HepG2 (cell line): ENCODE data around the gene VSX1. TPM values are rescaled to one million over a fixed set of nuclear protein-coding genes. Genes with fewer than 3 reads are reported as not detected.
A peak's percentile ranks its signal among the peaks of the same experiment; 100 is the strongest.

ENCODE experiments used
- FOXP1 ChIP-seq, 2 experiments: fragments of 450-650 bp in 1 of 2; IDR thresholded peaks; 2 replicates each; pipeline ENCODE4 v1.6.1; 2017 to 2018; ENCODE audit warnings: antibody characterized with exemption in 1 of 2
- GATA4 ChIP-seq: sonication (generic); IDR thresholded peaks from 2 replicates; pipeline ENCODE4 v1.6.1; 2016; ENCODE audit warnings: antibody characterized with exemption, low read depth, borderline replicate concordance
- GFI1 ChIP-seq: sonication (generic); formaldehyde crosslinking; IDR thresholded peaks from 2 replicates; pipeline ENCODE4 v1.5.0; 2020; ENCODE audit warnings: missing genetic modification reagents, mild to moderate bottlenecking, borderline replicate concordance
- IKZF1 ChIP-seq: fragments of 450-650 bp; IDR thresholded peaks from 2 replicates; pipeline ENCODE4 v1.7.1; 2016
- KDM2A ChIP-seq: sonication (generic); formaldehyde crosslinking; IDR thresholded peaks from 2 replicates; pipeline ENCODE4 v1.4.0; 2020; ENCODE audit warnings: low read depth, missing genetic modification reagents, borderline replicate concordance
- MLLT10 ChIP-seq: sonication (generic); formaldehyde crosslinking; IDR thresholded peaks from 2 replicates; pipeline ENCODE4 v1.4.0; 2020; ENCODE audit warnings: missing genetic modification reagents
- PAX8 ChIP-seq: sonication (generic); formaldehyde crosslinking; IDR thresholded peaks from 2 replicates; pipeline ENCODE4 v1.8.0; 2022; ENCODE audit warnings: mild to moderate bottlenecking, missing genetic modification reagents, borderline replicate concordance
- PRPF4 ChIP-seq: fragments of 200-400 bp; formaldehyde crosslinking; IDR thresholded peaks from 2 replicates; pipeline ENCODE4 v1.6.1; 2016; ENCODE audit warnings: low read length, low read depth; ENCODE audit not compliant: poor library complexity, severe bottlenecking
- RAD21 ChIP-seq: fragments of 450-650 bp; formaldehyde crosslinking; IDR thresholded peaks from 2 replicates; pipeline ENCODE4 v1.5.0; 2020; ENCODE audit warnings: mild to moderate bottlenecking
- SIX4 ChIP-seq: sonication (generic); formaldehyde crosslinking; IDR thresholded peaks from 2 replicates; pipeline ENCODE4 v1.4.0; 2020; ENCODE audit warnings: missing genetic modification reagents
- SMARCC2 ChIP-seq: fragments of 450-650 bp; IDR thresholded peaks from 2 replicates; pipeline ENCODE4 v1.6.1; 2017; ENCODE audit warnings: antibody characterized with exemption, mild to moderate bottlenecking
- SOX5 ChIP-seq: IDR thresholded peaks from 2 replicates; pipeline ENCODE4 v1.6.1; 2016; ENCODE audit warnings: borderline replicate concordance
- SP5 ChIP-seq: IDR thresholded peaks from 2 replicates; pipeline ENCODE4 v1.6.1; 2016; ENCODE audit warnings: low read depth, borderline replicate concordance
- TEAD3 ChIP-seq: optimal IDR thresholded peaks from 2 replicates; pipeline ENCODE3; 2016; ENCODE audit warnings: borderline replicate concordance
- TGIF2 ChIP-seq: IDR thresholded peaks from 2 replicates; pipeline ENCODE4 v1.6.1; 2016; ENCODE audit warnings: control low read depth, missing compliant biosample characterization
- WIZ ChIP-seq: sonication (generic); formaldehyde crosslinking; IDR thresholded peaks from 2 replicates; pipeline ENCODE4 v1.5.1; 2020; ENCODE audit warnings: mild to moderate bottlenecking, missing genetic modification reagents
- ZEB1 ChIP-seq: IDR thresholded peaks from 2 replicates; pipeline ENCODE4 v1.6.1; 2012; ENCODE audit warnings: mild to moderate bottlenecking, low read depth, inconsistent platforms; ENCODE audit not compliant: insufficient replicate concordance
- ZKSCAN8 ChIP-seq: IDR thresholded peaks from 2 replicates; pipeline ENCODE4 v1.6.1; 2016; ENCODE audit warnings: borderline replicate concordance, missing genetic modification reagents, missing compliant biosample characterization
- ZNF33A ChIP-seq: sonication (generic); formaldehyde crosslinking; IDR thresholded peaks from 2 replicates; pipeline ENCODE4 v1.5.1; 2020; ENCODE audit warnings: missing genetic modification reagents, mild to moderate bottlenecking, moderate library complexity, borderline replicate concordance
- ZNF616 ChIP-seq: sonication (generic); formaldehyde crosslinking; IDR thresholded peaks from 2 replicates; pipeline ENCODE4 v1.5.0; 2020; ENCODE audit warnings: low read depth, mild to moderate bottlenecking, missing genetic modification reagents
- ZNF788 ChIP-seq: sonication (generic); formaldehyde crosslinking; IDR thresholded peaks from 2 replicates; pipeline ENCODE4 v1.5.0; 2020; ENCODE audit warnings: mild to moderate bottlenecking, missing genetic modification reagents, borderline replicate concordance
- polyA plus RNA-seq, 8 experiments: library from polyadenylated mRNA; depleted of rRNA in 3 of 8; stranded (reverse) in 7 of 8; unstranded in 1 of 8; fragments of >200 nt; fragmentation: Illumina TruSeq in 4 of 8; extraction: Trizol in 4 of 8; gene quantifications; 2 replicates each; pipeline versions ENCODE4 v1.2.1 to v1.2.3, GENCODE V29; 2011 to 2016; ENCODE audit warnings: low read depth in 4 of 8, missing spikeins in 1 of 8, mixed read lengths in 1 of 8; ENCODE audit not compliant: insufficient read depth in 1 of 8
- total RNA-seq, 5 experiments: library from RNA; depleted of rRNA; stranded (reverse); fragments of >200 nt; fragmentation: Illumina TruSeq; extraction: Trizol; gene quantifications; 2 replicates each; pipeline ENCODE4 v1.2.3, GENCODE V29; 2016; ENCODE audit warnings: low read depth in 1 of 5
- TF ChIP-seq, protein P1 (sequence below), 2 experiments: sonication (generic) in 1 of 2; formaldehyde crosslinking in 1 of 2; IDR thresholded peaks; 2 replicates each; pipeline versions ENCODE4 v1.4.0 to v1.6.1; 2018 to 2020; ENCODE audit warnings: missing genetic modification reagents in 2 of 2, borderline replicate concordance in 1 of 2, low read depth in 1 of 2, mild to moderate bottlenecking in 1 of 2, missing biosample characterization in 1 of 2
- TF ChIP-seq, protein P2 (sequence below): sonication (generic); formaldehyde crosslinking; IDR thresholded peaks from 2 replicates; pipeline ENCODE4 v1.9.0; 2021; ENCODE audit warnings: missing genetic modification reagents, borderline replicate concordance

VSX1 gene
- total and polyA plus RNA-seq, 2 of the 13 experiments (the other 11 are each of a cell fraction or from before 2014, with no cell fraction given) = 0.04 TPM; not detected in 1

DNA sequence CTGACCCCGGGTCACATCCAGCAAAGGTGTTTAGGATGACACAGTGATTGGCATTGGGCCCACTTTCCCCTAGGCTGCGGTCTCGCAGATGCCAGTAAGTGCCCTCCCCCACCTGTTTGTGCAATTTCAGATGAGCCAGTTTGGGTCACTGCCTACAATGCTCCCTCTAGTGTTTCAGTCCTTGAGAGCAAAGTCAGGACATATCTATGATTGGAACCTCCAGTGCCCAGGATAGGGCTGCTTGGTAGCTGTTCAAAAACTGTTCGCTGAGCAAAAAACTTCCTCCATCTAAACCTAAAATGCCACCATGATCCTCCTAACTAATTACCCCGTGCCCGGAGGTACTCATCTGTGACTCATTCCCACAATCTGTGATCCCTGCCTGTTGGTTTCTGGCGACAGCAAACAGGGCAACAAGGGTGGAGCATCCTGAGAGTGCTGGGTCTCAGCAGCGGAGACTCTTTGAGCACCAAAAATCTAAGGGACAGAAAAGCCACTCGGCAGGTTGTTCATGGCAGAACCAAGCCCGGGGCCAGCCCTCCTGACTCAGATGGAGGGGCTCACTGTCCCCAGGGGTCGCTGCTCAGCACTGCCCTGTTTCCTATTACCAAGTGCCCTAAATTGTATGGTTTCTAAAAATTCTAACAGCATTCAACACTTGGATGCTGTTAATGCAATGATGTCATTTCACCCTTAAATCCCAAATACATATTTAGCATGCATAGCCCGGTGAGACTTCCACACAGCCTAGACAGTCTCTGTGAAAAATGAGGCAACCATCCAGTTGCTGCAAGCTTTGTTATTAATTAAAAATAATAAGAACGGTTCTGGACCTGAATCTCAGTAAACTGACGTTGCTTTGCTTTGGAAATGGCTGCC is 5.0 kb downstream of the VSX1 start (continued):
- TF ChIP-seq, protein P1, sequence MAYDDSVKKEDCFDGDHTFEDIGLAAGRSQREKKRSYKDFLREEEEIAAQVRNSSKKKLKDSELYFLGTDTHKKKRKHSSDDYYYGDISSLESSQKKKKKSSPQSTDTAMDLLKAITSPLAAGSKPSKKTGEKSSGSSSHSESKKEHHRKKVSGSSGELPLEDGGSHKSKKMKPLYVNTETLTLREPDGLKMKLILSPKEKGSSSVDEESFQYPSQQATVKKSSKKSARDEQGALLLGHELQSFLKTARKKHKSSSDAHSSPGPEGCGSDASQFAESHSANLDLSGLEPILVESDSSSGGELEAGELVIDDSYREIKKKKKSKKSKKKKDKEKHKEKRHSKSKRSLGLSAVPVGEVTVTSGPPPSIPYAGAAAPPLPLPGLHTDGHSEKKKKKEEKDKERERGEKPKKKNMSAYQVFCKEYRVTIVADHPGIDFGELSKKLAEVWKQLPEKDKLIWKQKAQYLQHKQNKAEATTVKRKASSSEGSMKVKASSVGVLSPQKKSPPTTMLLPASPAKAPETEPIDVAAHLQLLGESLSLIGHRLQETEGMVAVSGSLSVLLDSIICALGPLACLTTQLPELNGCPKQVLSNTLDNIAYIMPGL (CRISPR knock-in tag; IDR thresholded peaks at IDR 0.05; ENCODE audit: borderline replicate concordance in 1 of 2, low read depth in 1 of 2) = peak; percentile 40 to 60; a peak in 3 of 4 replicates
- TF ChIP-seq SMARCC2 (no peak), SOX5 (no peak), KDM2A (peak; percentile 50; the same call in 1 of the 2 replicates), WIZ (no peak), ZEB1 (no peak), RAD21 (CRISPR knock-in tag) (peak; percentile 64), GATA4 (no peak), ZNF33A (CRISPR knock-in tag) (no peak), SIX4 (CRISPR knock-in tag) (no peak), PRPF4 (peak; percentile 49), IKZF1 (no peak), ZNF788 (CRISPR knock-in tag) (peak; percentile 69), FOXP1 (IDR thresholded peaks at IDR 0.05) (no peak), FOXP1 (CRISPR knock-in tag; IDR thresholded peaks at IDR 0.05) (no peak), GFI1 (no peak), PAX8 (CRISPR knock-in tag) (no peak), SP5 (no peak), ZNF616 (no peak), ZKSCAN8 (CRISPR knock-in tag) (peak; percentile 42; the same call in 1 of the 2 replicates), TGIF2 (0 out of 2 replicates have a peak, but pooled peaks have one; percentile 67), TEAD3 (CRISPR knock-in tag) (peak; percentile 70), MLLT10 (CRISPR knock-in tag) (no peak)
- TF ChIP-seq, protein P2, sequence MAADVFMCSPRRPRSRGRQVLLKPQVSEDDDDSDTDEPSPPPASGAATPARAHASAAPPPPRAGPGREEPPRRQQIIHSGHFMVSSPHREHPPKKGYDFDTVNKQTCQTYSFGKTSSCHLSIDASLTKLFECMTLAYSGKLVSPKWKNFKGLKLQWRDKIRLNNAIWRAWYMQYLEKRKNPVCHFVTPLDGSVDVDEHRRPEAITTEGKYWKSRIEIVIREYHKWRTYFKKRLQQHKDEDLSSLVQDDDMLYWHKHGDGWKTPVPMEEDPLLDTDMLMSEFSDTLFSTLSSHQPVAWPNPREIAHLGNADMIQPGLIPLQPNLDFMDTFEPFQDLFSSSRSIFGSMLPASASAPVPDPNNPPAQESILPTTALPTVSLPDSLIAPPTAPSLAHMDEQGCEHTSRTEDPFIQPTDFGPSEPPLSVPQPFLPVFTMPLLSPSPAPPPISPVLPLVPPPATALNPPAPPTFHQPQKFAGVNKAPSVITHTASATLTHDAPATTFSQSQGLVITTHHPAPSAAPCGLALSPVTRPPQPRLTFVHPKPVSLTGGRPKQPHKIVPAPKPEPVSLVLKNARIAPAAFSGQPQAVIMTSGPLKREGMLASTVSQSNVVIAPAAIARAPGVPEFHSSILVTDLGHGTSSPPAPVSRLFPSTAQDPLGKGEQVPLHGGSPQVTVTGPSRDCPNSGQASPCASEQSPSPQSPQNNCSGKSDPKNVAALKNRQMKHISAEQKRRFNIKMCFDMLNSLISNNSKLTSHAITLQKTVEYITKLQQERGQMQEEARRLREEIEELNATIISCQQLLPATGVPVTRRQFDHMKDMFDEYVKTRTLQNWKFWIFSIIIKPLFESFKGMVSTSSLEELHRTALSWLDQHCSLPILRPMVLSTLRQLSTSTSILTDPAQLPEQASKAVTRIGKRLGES (CRISPR knock-in tag) = no peak
